ENCODE data around the gene ZNF48.
"Not testable (repeated sequence)": the region's sequence is repeated elsewhere in the genome, so short reads cannot be mapped to it uniquely, and the experiment has no call there.

The ZNF48 gene

GRCh38 chr16:30378236-30379157 lies 16.7 kb upstream of the ZNF48 start:
- peak; percentile 69 for DNase-seq

- no peak for DNase-seq
Observed at GRCh38 chr16:30379158-30379783, 15.9 kb upstream of the ZNF48 start.

GRCh38 chr16:30380072-30380802 lies 15.0 kb upstream of the ZNF48 start:
- DNase-seq: no peak

GRCh38 chr16:30380803-30381208 lies 14.4 kb upstream of the ZNF48 start:
- no peak for DNase-seq

- DNase-seq: no peak
Observed at GRCh38 chr16:30381291-30382041, 13.8 kb upstream of the ZNF48 start.

- no peak for DNase-seq
Observed at GRCh38 chr16:30382111-30382881, 12.9 kb upstream of the ZNF48 start, which contains the start of gene SEPTIN1. SEPTIN1 (minus strand) TSS chr16:30382561; CDS start chr16:30382542, 19 bp downstream.

- DNase-seq: no peak
Observed at GRCh38 chr16:30383521-30383920, 11.7 kb upstream of the ZNF48 start.

- DNase-seq: no peak
Observed at GRCh38 chr16:30394592-30395154, 547 bp upstream of the ZNF48 start.

GRCh38 chr16:30395992-30396585 lies 869 bp downstream of the ZNF48 start:
- no peak for DNase-seq

GRCh38 chr16:30396627-30397026 lies 1.4 kb downstream of the ZNF48 start:
- DNase-seq: not testable (repeated sequence)

- DNase-seq: no peak
Observed at GRCh38 chr16:30397056-30397455, 1.8 kb downstream of the ZNF48 start.

GRCh38 chr16:30397776-30398660 lies 2.8 kb downstream of the ZNF48 start:
- DNase-seq: no peak

- no peak for DNase-seq
Observed at GRCh38 chr16:30398661-30399434, 3.6 kb downstream of the ZNF48 start.

GRCh38 chr16:30399435-30400186 lies 4.4 kb downstream of the ZNF48 start:
- no peak for DNase-seq

GRCh38 chr16:30401768-30402425 lies 6.7 kb downstream of the ZNF48 start:
- no peak for DNase-seq

- DNase-seq: no peak
Observed at GRCh38 chr16:30406795-30407101, 11.5 kb downstream of the ZNF48 start.

- DNase-seq: no peak
Observed at GRCh38 chr16:30407102-30407803, 12.0 kb downstream of the ZNF48 start, which contains the start of gene ZNF771. ZNF771 (plus strand) TSS chr16:30407606; CDS start chr16:30408054, 448 bp downstream.
